Neural progenitor cell (in vitro differentiated cells): ENCODE data around the gene PRKCH. TPM values are rescaled to one million over a fixed set of nuclear protein-coding genes. Genes with fewer than 3 reads are reported as not detected.

Source experiments
- DNase-seq: peaks from one replicate; pipeline ENCODE4 v3.0.0-alpha.2; 2016; ENCODE audit warnings: low spot score
- H2AFZ ChIP-seq: fragments of 200-600 bp; sonication (generic); replicated peaks from 2 replicates; pipeline ENCODE4 v1.6.1; 2016; ENCODE audit warnings: antibody characterized with exemption
- H3F3A ChIP-seq: fragments of 200-600 bp; sonication (generic); 2 replicates; pipeline ENCODE4 v1.6.1; 2016; ENCODE audit warnings: antibody characterized with exemption, low read depth
- H3K27ac ChIP-seq: fragments of 200-600 bp; sonication (generic); 2 replicates; pipeline ENCODE4 v1.5.1; 2016; ENCODE audit warnings: mild to moderate bottlenecking
- H3K27me3 ChIP-seq: fragments of 200-600 bp; sonication (generic); 2 replicates; pipeline ENCODE4 v1.6.1; 2016; ENCODE audit warnings: mild to moderate bottlenecking, moderate library complexity
- H3K36me3 ChIP-seq: fragments of 200-600 bp; sonication (generic); 2 replicates; pipeline ENCODE4 v1.5.1; 2016
- H3K4me1 ChIP-seq: fragments of 200-600 bp; sonication (generic); 2 replicates; pipeline ENCODE4 v1.6.1; 2016; ENCODE audit warnings: mixed run types
- H3K4me2 ChIP-seq: fragments of 200-600 bp; sonication (generic); 2 replicates; pipeline ENCODE4 v1.6.1; 2016
- H3K4me3 ChIP-seq: fragments of 200-600 bp; sonication (generic); 2 replicates; pipeline ENCODE4 v1.5.1; 2016
- H3K79me2 ChIP-seq: fragments of 200-600 bp; sonication (generic); 2 replicates; pipeline ENCODE4 v1.6.1; 2016; ENCODE audit warnings: low read depth
- H3K9ac ChIP-seq: fragments of 200-600 bp; sonication (generic); 2 replicates; pipeline ENCODE4 v1.6.1; 2016
- H3K9me3 ChIP-seq: fragments of 200-600 bp; sonication (generic); 2 replicates; pipeline ENCODE4 v1.5.1; 2016; ENCODE audit warnings: low read depth
- H4K20me1 ChIP-seq: fragments of 200-600 bp; sonication (generic); 2 replicates; pipeline ENCODE4 v1.6.1; 2016; ENCODE audit warnings: low read depth
- H3K27ac Mint-ChIP-seq: 3 replicates; pipeline ENCODE4 v1.8.0; 2021; ENCODE audit warnings: mixed read lengths
- H3K27me3 Mint-ChIP-seq: 2 replicates; pipeline ENCODE4 v1.8.0; 2022; ENCODE audit warnings: low read depth, mild to moderate bottlenecking, inconsistent platforms, moderate library complexity, mixed read lengths; ENCODE audit not compliant: insufficient read depth
- H3K36me3 Mint-ChIP-seq: 3 replicates; pipeline ENCODE4 v1.8.0; 2021; ENCODE audit warnings: mixed read lengths
- H3K4me1 Mint-ChIP-seq: 3 replicates; pipeline ENCODE4 v1.8.0; 2021; ENCODE audit warnings: mixed read lengths
- H3K4me3 Mint-ChIP-seq: 3 replicates; pipeline ENCODE4 v1.8.0; 2021; ENCODE audit warnings: mild to moderate bottlenecking, moderate library complexity, mixed read lengths
- H3K9me3 Mint-ChIP-seq: 3 replicates; pipeline ENCODE4 v1.8.0; 2020; ENCODE audit warnings: mixed read lengths
- CTCF ChIP-seq: fragments of 200-600 bp; sonication (generic); IDR thresholded peaks from 2 replicates; pipeline ENCODE4 v1.5.1; 2017; ENCODE audit warnings: antibody characterized with exemption, mild to moderate bottlenecking
- EZH2 ChIP-seq: fragments of 200-600 bp; sonication (generic); IDR thresholded peaks from 2 replicates; pipeline ENCODE4 v1.6.1; 2017; ENCODE audit warnings: antibody characterized with exemption, mild to moderate bottlenecking, moderate library complexity
- EZH2phosphoT487 ChIP-seq: fragments of 200-600 bp; sonication (generic); IDR thresholded peaks from 2 replicates; pipeline ENCODE4 v1.6.1; 2017; ENCODE audit warnings: antibody characterized with exemption
- total RNA-seq: library from RNA; depleted of rRNA; stranded (reverse); fragments of >200 nt; gene quantifications from 2 replicates; pipeline ENCODE4 v1.2.3, GENCODE V29; 2015; ENCODE audit warnings: low replicate concordance

The PRKCH gene
- total RNA-seq, 1 donor from 2014 or later, result 1.3 TPM

- Histone ChIP-seq H3K4me2 (no peak overlapping the region), H3K9ac (no peak overlapping the region), H3K4me3 (no peak overlapping the region), H4K20me1 (no peaks in the 10 kb centered on the region), H2AFZ (no peak overlapping the region), H3K4me1 (peaks cover 13% of the 10 kb centered on the region), H3F3A (no peaks in the 10 kb centered on the region), H3K79me2 (no peaks in the 10 kb centered on the region), H3K36me3 (no peaks in the 10 kb centered on the region), H3K9me3 (no peaks in the 10 kb centered on the region), H3K27ac (no peak overlapping the region), H3K27me3 (no peaks in the 10 kb centered on the region)
- Mint-ChIP-seq H3K27me3 (no peaks in the 10 kb centered on the region), H3K4me3 (no peak overlapping the region), H3K36me3 (no peaks in the 10 kb centered on the region), H3K4me1 (peaks cover 11% of the 10 kb centered on the region), H3K9me3 (no peaks in the 10 kb centered on the region), H3K27ac (no peak overlapping the region)
- DNase-seq, result no peak
- TF ChIP-seq EZH2 (no peak), CTCF (no peak)
Measured at GRCh38 chr14:61403411-61403810, 82.0 kb downstream of the PRKCH start.

GRCh38 chr14:61404637-61405036 is 83.3 kb downstream of the PRKCH start:
- Mint-ChIP-seq H3K4me3 (no peak overlapping the region), H3K27ac (no peak overlapping the region), H3K36me3 (no peaks in the 10 kb centered on the region), H3K4me1 (peaks cover 11% of the 10 kb centered on the region), H3K27me3 (no peaks in the 10 kb centered on the region), H3K9me3 (no peaks in the 10 kb centered on the region)
- Histone ChIP-seq H3K79me2 (no peaks in the 10 kb centered on the region), H4K20me1 (no peaks in the 10 kb centered on the region), H3K36me3 (no peaks in the 10 kb centered on the region), H2AFZ (no peak overlapping the region), H3K27me3 (no peaks in the 10 kb centered on the region), H3K9me3 (no peaks in the 10 kb centered on the region), H3K4me3 (no peak overlapping the region), H3K4me2 (no peak overlapping the region), H3K27ac (no peak overlapping the region), H3K9ac (no peak overlapping the region), H3F3A (no peaks in the 10 kb centered on the region), H3K4me1 (peaks cover 13% of the 10 kb centered on the region)
- no peak for TF ChIP-seq CTCF
- no peak for TF ChIP-seq EZH2
- no peak for TF ChIP-seq EZH2phosphoT487
- DNase-seq, result no peak

GRCh38 chr14:61406198-61406597 is 84.8 kb downstream of the PRKCH start:
- Histone ChIP-seq H4K20me1 (no peaks in the 10 kb centered on the region), H3K4me1 (peaks cover 13% of the 10 kb centered on the region), H3F3A (no peaks in the 10 kb centered on the region), H2AFZ (peak overlapping the region; percentile 80), H3K79me2 (no peaks in the 10 kb centered on the region), H3K4me3 (no peak overlapping the region), H3K4me2 (peak overlapping the region; percentile 45), H3K27me3 (no peaks in the 10 kb centered on the region), H3K36me3 (no peaks in the 10 kb centered on the region), H3K9me3 (no peaks in the 10 kb centered on the region), H3K27ac (no peak overlapping the region), H3K9ac (no peak overlapping the region)
- no peak overlapping the region for H3K4me3 Mint-ChIP-seq
- DNase-seq, result peak; percentile 29
- peaks cover 11% of the 10 kb centered on the region for H3K4me1 Mint-ChIP-seq
- H3K9me3 Mint-ChIP-seq, result no peaks in the 10 kb centered on the region
- no peak overlapping the region for H3K27ac Mint-ChIP-seq
- TF ChIP-seq EZH2 (no peak), CTCF (no peak), EZH2phosphoT487 (no peak)
- no peaks in the 10 kb centered on the region for H3K36me3 Mint-ChIP-seq
- H3K27me3 Mint-ChIP-seq, result no peaks in the 10 kb centered on the region

- no peak overlapping the region for H3K4me3 ChIP-seq
- no peak for TF ChIP-seq CTCF
- TF ChIP-seq EZH2, result no peak
- no peak overlapping the region for H3K9ac ChIP-seq
- Mint-ChIP-seq H3K9me3 (no peaks in the 10 kb centered on the region), H3K4me3 (no peak overlapping the region), H3K36me3 (no peaks in the 10 kb centered on the region), H3K27me3 (no peaks in the 10 kb centered on the region), H3K4me1 (peaks cover 11% of the 10 kb centered on the region), H3K27ac (no peak overlapping the region)
- H3K27ac ChIP-seq, result no peak overlapping the region
- H3K36me3 ChIP-seq, result no peaks in the 10 kb centered on the region
- H3K4me2 ChIP-seq, result no peak overlapping the region
- H2AFZ ChIP-seq, result peak overlapping the region; percentile 80
- no peaks in the 10 kb centered on the region for H4K20me1 ChIP-seq
- H3K9me3 ChIP-seq, result no peaks in the 10 kb centered on the region
- H3K27me3 ChIP-seq, result no peaks in the 10 kb centered on the region
- no peaks in the 10 kb centered on the region for H3F3A ChIP-seq
- no peaks in the 10 kb centered on the region for H3K79me2 ChIP-seq
- DNase-seq, result no peak
- H3K4me1 ChIP-seq, result peaks cover 13% of the 10 kb centered on the region
Measured at GRCh38 chr14:61406675-61407074, 85.3 kb downstream of the PRKCH start.
